Measurements from ENCODE around the gene SLC43A2.

Gene SLC43A2

DNA sequence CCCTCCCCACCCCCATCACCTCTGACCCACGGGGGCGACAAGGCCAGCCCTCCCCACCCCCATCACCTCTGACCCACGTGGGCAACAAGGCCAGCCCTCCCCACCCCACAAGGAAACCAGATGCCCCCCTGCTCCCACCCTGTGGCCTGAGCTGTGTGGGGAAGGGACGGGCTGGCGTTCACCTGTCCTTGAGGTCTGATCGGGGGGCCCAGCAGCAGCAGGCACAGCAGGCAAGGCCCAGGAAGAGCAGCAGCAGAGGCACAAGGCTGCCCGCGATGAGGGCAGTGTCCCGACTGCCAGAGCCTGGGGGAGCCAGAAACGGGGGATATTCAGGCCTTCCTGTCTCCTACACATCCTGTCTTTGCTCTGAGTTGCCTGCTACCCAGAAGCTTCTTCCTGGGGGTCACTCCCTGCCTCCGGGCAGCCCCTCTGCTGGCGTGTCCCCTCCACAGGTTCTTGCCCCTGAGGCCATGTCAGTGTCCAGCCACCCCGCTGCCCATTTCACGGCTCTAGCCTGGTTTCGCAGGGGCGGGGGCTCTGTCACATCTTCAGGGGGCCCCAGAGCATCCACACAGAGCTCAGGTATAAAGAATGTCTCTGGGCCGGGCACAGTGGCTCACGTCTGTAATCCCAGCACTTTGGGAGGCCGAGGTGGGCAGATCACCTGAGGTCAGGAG, 10.1 kb upstream of the SLC43A2 start:
- peak overlapping the region; percentile 87 for H3K27ac ChIP-seq
- no peaks in the 10 kb centered on the region for H3K79me2 ChIP-seq
- H3K36me3 ChIP-seq (ENCODE audit: control insufficient read depth, insufficient read depth, low read length), result no peaks in the 10 kb centered on the region
- TF ChIP-seq, protein P1, sequence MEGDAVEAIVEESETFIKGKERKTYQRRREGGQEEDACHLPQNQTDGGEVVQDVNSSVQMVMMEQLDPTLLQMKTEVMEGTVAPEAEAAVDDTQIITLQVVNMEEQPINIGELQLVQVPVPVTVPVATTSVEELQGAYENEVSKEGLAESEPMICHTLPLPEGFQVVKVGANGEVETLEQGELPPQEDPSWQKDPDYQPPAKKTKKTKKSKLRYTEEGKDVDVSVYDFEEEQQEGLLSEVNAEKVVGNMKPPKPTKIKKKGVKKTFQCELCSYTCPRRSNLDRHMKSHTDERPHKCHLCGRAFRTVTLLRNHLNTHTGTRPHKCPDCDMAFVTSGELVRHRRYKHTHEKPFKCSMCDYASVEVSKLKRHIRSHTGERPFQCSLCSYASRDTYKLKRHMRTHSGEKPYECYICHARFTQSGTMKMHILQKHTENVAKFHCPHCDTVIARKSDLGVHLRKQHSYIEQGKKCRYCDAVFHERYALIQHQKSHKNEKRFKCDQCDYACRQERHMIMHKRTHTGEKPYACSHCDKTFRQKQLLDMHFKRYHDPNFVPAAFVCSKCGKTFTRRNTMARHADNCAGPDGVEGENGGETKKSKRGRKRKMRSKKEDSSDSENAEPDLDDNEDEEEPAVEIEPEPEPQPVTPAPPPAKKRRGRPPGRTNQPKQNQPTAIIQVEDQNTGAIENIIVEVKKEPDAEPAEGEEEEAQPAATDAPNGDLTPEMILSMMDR (IDR thresholded peaks at IDR 0.05), result no peak
- H2AFZ ChIP-seq, result peak overlapping the region; percentile 86
- H3K4me2 ChIP-seq (ENCODE audit: low read length), result no peak overlapping the region
- H3K4me3 ChIP-seq (ENCODE audit: low read depth, low read length), result no peak overlapping the region
- H3K4me1 ChIP-seq, result peaks cover 32% of the 10 kb centered on the region
- H3K9ac ChIP-seq, result no peak overlapping the region
- H3K27me3 ChIP-seq (ENCODE audit: control insufficient read depth, insufficient read depth, low read length), result no peaks in the 10 kb centered on the region
- H3K9me3 ChIP-seq (ENCODE audit: control insufficient read depth, low read length), result no peaks in the 10 kb centered on the region

DNA sequence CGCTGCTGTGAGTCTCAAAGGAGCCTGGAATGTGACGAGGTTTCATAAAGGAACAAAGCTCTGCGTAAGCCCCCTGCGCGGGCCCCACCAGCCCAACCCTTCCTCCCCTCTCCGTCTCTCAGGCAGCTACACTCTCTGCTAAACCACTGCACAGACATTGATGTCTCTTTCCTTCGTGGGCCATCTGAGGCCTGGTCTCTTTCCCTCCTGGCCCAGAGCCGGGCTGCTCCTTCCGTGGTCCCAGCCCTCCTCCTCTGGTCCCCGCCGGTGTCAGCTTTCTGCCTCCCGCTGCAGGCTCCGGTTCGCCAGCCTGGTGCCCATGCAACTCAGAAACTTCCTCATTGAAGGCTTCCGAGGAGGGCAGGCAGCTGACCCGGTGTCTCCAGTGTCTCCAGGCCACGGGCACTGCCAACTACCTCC, 9.5 kb upstream of the SLC43A2 start:
- no peak overlapping the region for H3K4me3 ChIP-seq (ENCODE audit: low read depth, low read length)
- H3K27ac ChIP-seq, result peak overlapping the region; percentile 87
- no peak overlapping the region for H3K9ac ChIP-seq
- no peaks in the 10 kb centered on the region for H3K9me3 ChIP-seq (ENCODE audit: control insufficient read depth, low read length)
- H2AFZ ChIP-seq, result peak overlapping the region; percentile 86
- H3K4me2 ChIP-seq (ENCODE audit: low read length), result no peak overlapping the region
- H3K4me1 ChIP-seq, result peaks cover 32% of the 10 kb centered on the region
- TF ChIP-seq, protein P1 (IDR thresholded peaks at IDR 0.05), result no peak
- no peaks in the 10 kb centered on the region for H3K27me3 ChIP-seq (ENCODE audit: control insufficient read depth, insufficient read depth, low read length)
- no peaks in the 10 kb centered on the region for H3K36me3 ChIP-seq (ENCODE audit: control insufficient read depth, insufficient read depth, low read length)
- H3K79me2 ChIP-seq, result no peaks in the 10 kb centered on the region

DNA sequence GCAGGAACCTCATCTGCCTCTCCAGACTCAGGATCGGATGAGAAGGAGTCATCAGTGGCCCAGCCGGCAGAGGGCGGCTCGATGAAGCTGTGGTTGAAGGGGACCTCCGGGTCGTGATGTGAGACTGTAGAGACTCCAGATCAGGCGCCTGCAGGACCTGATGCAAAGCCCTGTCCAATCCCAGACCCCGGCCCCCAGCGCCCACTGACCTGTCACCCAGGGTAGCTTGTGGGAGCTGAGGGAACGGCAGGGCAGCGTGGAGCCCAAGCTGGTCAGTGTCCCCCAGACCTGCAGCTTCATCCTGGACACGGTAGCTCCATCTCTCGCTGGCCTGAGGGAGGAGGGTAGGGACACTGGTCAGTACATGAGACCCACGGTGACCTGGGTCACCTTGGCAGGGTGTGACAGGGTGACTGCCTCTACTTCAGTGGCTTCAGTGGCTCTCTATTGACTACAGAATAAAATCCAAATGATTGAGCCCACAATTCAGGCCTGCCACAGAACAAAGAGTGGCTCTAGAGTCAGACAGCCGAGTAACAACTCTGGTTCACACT, 8.2 kb upstream of the SLC43A2 start:
- Histone ChIP-seq H3K9ac (no peak overlapping the region), H3K4me2 (ENCODE audit: low read length) (no peak overlapping the region), H3K4me1 (peaks cover 32% of the 10 kb centered on the region), H3K9me3 (ENCODE audit: control insufficient read depth, low read length) (no peaks in the 10 kb centered on the region), H3K27ac (no peak overlapping the region), H3K27me3 (ENCODE audit: control insufficient read depth, insufficient read depth, low read length) (no peaks in the 10 kb centered on the region), H3K4me3 (ENCODE audit: low read depth, low read length) (no peak overlapping the region), H2AFZ (no peak overlapping the region), H3K36me3 (ENCODE audit: control insufficient read depth, insufficient read depth, low read length) (no peaks in the 10 kb centered on the region), H3K79me2 (no peaks in the 10 kb centered on the region)
- TF ChIP-seq, protein P1 (IDR thresholded peaks at IDR 0.05), result no peak

DNA sequence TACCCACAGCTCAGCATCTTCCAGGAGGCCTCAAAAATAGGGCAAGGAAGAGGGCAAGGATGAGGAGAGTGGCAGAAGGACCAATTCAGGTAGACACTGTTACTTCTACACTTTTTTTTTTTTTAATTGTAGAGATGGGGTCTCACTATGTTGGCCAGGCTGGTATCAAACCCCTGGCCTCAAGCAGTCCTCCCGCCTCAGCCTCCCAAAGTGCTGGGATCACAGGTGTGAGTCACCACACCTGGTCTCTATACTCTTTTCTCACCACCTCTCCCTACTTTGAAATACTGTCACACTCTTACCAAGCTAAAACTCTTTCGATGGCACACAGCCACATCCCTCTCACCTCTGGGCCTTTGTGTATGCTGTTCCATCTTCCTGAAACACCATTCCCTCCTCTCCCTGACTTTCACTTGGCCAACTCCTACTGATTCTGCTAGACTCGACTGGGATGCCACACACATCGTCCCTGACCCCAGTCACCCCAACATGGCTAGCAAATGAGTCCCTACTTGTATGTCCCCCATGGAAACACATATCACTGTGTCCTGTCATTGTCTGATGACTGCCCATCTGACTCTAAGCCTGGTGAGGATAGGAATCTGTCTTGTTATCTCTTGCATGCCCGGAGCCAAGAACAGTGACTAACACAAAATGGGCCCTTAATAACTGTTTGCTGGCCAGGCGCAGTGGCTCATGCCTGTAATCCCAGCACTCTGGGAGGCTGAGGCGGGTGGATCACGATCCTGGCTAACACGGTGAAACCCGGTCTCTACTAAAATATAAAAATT, 7.2 kb upstream of the SLC43A2 start:
- no peaks in the 10 kb centered on the region for H3K27me3 ChIP-seq (ENCODE audit: control insufficient read depth, insufficient read depth, low read length)
- no peak overlapping the region for H3K27ac ChIP-seq
- H3K36me3 ChIP-seq (ENCODE audit: control insufficient read depth, insufficient read depth, low read length), result no peaks in the 10 kb centered on the region
- H2AFZ ChIP-seq, result no peak overlapping the region
- H3K79me2 ChIP-seq, result no peaks in the 10 kb centered on the region
- H3K4me2 ChIP-seq (ENCODE audit: low read length), result no peak overlapping the region
- H3K4me3 ChIP-seq (ENCODE audit: low read depth, low read length), result no peak overlapping the region
- no peaks in the 10 kb centered on the region for H3K9me3 ChIP-seq (ENCODE audit: control insufficient read depth, low read length)
- no peak overlapping the region for H3K9ac ChIP-seq
- peaks cover 31% of the 10 kb centered on the region for H3K4me1 ChIP-seq
- TF ChIP-seq, protein P1 (IDR thresholded peaks at IDR 0.05), result no peak

All from parathyroid adenoma (tissue), 2 donors.